SH-SY5Y (cell line): ENCODE data around the gene RTN4R.

Source experiments
- GATA2 ChIP-seq: IDR thresholded peaks from 2 replicates; pipeline ENCODE4 v1.6.1; 2011; ENCODE audit warnings: mild to moderate bottlenecking, low read depth, low read length
- GATA3 ChIP-seq: IDR thresholded peaks from 2 replicates; pipeline ENCODE4 v1.6.1; 2011; ENCODE audit warnings: low read depth, mild to moderate bottlenecking, low read length, moderate library complexity

Gene RTN4R

DNA sequence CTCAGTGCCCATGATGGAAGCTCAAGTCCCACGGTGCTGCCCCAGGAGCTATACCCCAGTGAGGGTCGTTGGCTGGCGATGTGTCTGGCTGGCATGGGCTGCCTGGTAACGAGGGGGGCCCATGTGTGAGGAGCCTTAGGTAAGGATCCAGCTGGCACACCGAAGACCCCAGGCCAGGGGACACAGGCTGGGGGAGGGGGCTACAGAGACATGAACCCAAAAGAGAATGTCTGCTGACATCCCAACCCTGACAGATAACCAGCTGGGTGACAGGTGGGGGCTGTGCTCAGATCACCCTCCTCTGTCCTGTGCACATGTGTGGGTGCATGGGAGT is 39.2 kb downstream of the RTN4R start:
- TF ChIP-seq GATA2 (no peak), GATA3 (no peak)

GRCh38 chr22:20228055-20228938 is 39.8 kb downstream of the RTN4R start:
- no peak for TF ChIP-seq GATA3
- TF ChIP-seq GATA2, result no peak

GRCh38 chr22:20227363-20227762 is 40.8 kb downstream of the RTN4R start:
- no peak for TF ChIP-seq GATA3
- TF ChIP-seq GATA2, result no peak

DNA sequence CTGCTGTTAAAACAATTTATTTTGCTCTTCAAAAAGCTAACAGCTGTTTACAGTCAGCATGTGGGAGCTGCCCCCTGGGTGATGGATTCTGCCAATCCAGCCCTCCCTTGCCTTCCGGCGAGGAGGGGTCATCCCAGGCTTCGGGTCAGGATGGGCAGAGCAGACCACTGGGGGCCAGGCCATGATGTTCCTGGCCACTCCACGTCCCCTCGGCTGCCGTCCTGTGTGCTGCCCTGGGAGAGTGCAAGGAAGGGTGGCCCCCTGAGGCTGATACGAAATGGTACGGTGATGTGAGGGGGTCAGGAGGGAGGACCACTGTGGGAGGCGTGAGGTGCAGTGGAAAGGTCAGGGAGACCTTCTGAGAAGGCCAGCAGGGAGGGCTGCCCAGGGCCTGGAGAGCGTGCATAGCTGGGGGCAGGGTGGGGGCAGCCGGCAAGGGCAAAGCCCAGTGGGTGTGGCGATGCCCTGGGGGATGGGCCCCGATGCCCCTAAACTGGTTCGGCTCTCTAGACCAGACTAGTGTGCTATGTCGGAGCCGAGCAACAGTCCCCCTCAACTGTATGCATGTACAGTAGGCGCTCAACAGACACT is 41.3 kb downstream of the RTN4R start:
- TF ChIP-seq GATA2 (no peak), GATA3 (no peak)

DNA sequence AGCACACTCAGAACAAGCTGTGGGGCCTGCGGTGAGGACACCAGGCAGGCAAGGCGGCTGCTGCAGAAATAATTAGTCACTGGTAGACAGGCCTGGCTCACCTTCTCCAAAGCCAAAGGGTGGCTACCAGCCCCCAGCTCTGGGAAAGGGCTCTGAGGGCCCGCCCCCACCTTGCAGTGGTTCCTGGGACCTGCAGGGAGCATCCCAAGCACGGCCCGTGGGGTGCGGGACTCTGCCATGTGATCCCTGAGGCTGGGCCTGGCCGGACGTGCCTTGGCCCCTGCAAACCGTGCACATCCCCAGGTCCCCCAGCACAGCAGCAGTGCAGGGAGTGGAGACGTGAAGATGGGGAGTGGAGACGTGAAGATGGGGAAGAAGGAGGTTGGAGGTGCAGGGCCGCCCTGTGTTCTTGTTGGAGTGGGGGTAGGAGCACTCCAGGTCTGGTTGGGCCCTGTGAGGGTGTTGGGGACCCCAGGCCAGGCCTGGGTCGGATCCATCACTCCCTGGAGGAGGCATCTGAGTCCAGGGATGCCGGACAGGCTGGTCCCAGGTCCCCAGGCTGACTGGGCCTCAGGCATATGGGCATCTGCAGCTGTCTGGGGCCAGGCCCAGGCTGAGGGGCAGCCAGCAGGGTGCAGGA is 41.9 kb downstream of the RTN4R start:
- TF ChIP-seq GATA3 (no peak), GATA2 (no peak)

DNA sequence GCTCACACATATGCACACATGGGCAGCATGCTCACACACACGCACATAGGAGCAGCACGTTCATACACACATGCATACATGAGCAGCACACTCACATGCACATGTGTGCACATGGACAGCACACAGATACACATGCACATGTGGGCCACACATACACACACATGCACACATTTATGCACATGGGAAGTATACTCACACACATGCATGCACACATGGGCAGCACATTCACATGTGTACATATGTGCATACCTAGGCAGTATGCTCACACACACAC is 42.5 kb downstream of the RTN4R start:
- no peak for TF ChIP-seq GATA2
- TF ChIP-seq GATA3, result no peak

DNA sequence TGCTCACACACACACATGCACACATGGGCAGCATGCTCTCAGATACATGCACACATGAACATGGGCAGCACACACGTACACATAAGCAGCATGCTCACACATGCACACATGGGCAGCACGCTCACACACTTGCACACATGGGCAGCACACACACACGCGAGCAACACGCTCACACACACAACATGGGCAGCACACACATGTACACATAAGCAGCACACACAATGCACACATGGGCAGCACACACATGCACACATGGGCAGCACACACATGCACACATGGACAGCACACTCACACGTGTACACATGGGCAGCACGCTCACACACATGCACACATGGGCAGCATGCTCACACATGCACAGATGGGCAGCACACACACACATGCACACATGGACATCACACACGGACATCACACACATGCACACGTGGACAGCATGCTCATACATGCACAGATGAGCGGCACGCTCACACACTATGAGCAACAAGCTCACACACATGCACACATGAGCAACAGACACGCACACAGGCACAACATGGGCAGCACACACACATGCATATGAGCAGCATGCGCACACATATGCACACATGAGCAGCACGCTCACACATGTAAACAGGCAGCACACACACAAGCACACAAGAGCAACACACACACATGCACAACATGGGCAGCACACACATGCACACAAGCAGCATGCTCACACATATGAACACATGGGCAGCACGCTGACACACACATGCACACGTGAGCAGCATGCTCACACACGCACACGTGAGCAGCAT is 43.0 kb downstream of the RTN4R start:
- TF ChIP-seq GATA3 (no peak), GATA2 (no peak)

DNA sequence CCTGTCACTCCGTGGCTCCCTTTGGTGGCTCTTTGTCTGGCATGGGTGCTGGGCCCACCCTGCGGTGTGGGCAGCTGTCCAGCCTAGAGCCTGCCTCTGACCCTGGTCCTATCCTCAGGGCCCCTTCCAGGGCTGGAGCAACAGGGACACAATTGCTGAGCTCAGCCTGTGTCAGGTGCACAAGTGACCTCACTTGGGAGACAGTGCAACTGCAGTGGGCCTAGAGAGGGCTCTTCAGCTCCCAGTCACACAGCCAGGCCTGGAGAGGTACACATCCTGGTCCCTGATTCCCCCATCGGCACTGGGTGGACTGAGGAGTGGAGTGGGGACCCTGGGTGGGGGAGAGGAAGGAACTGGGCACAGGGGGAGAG is 43.9 kb downstream of the RTN4R start:
- TF ChIP-seq GATA2 (no peak), GATA3 (no peak)

GRCh38 chr22:20223421-20224255 is 44.5 kb downstream of the RTN4R start:
- TF ChIP-seq GATA3 (no peak), GATA2 (no peak)

GRCh38 chr22:20222764-20223420 is 45.2 kb downstream of the RTN4R start:
- TF ChIP-seq GATA3 (no peak), GATA2 (peak; percentile 86)

- TF ChIP-seq GATA2 (no peak), GATA3 (no peak)
Measured at GRCh38 chr22:20221421-20222340, 46.4 kb downstream of the RTN4R start.

GRCh38 chr22:20220629-20221026 is 47.5 kb downstream of the RTN4R start:
- TF ChIP-seq GATA2 (no peak), GATA3 (no peak)
